ENCODE measurements around the gene SAC3D1. TPM values are rescaled to one million over a fixed set of nuclear protein-coding genes. Genes with fewer than 3 reads are reported as not detected.

The SAC3D1 gene
- total and polyA plus RNA-seq, 9 of the 15 experiments (the other 6 are each of a cell fraction or from before 2014, with no cell fraction given), result 0.20 to 35.2 (median 5.8) TPM

DNA sequence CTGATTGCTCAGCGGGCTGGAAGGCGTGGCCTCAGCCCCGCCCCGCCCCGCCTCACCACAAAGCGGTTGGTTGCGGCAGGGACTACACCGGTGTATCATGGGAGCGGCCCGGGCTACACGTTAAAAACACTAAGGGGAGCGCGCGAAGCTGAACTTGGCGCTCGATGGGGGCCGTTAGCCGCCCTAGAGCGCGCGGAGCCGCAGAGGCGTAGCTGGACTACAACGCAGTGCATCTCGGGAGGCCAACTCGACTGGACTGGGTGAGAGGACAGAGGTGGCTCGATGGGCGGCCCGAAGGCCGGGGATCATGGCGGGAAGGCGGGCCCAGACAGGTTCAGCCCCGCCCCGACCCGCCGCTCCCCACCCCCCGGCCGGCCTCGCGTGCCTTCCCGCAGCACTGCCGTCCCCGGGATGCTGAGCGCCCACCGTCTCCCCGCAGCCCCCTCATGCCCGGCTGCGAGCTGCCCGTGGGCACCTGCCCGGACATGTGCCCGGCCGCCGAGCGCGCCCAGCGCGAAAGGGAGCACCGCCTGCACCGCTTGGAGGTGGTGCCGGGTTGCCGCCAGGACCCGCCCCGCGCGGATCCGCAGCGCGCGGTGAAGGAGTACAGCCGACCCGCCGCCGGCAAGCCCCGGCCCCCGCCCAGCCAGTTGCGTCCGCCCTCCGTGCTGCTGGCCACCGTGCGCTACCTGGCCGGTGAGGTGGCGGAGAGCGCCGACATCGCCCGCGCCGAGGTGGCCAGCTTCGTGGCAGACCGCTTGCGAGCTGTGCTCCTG, at the start of gene SAC3D1 (continued):
- TF ChIP-seq, protein P1, sequence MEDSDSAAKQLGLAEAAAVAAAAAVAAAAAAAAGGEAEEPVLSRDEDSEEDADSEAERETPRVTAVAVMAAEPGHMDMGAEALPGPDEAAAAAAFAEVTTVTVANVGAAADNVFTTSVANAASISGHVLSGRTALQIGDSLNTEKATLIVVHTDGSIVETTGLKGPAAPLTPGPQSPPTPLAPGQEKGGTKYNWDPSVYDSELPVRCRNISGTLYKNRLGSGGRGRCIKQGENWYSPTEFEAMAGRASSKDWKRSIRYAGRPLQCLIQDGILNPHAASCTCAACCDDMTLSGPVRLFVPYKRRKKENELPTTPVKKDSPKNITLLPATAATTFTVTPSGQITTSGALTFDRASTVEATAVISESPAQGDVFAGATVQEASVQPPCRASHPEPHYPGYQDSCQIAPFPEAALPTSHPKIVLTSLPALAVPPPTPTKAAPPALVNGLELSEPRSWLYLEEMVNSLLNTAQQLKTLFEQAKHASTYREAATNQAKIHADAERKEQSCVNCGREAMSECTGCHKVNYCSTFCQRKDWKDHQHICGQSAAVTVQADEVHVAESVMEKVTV (CRISPR knock-in tag; IDR thresholded peaks at IDR 0.05), result no peak
- TF ChIP-seq CREB1 (IDR thresholded peaks at IDR 0.05), result no peak; the same call in 1 of the 2 replicates
- peak; percentile 35 for TF ChIP-seq CREB1 (CRISPR knock-in tag; IDR thresholded peaks at IDR 0.05)
- peak; percentile 71 for TF ChIP-seq HNRNPLL (IDR thresholded peaks at IDR 0.05; ENCODE audit: low read depth, low read length, poor library complexity, severe bottlenecking)
- TF ChIP-seq SRSF9 (IDR thresholded peaks at IDR 0.05; ENCODE audit: borderline replicate concordance, low read depth, low read length), result no peak
- TF ChIP-seq, protein P2, sequence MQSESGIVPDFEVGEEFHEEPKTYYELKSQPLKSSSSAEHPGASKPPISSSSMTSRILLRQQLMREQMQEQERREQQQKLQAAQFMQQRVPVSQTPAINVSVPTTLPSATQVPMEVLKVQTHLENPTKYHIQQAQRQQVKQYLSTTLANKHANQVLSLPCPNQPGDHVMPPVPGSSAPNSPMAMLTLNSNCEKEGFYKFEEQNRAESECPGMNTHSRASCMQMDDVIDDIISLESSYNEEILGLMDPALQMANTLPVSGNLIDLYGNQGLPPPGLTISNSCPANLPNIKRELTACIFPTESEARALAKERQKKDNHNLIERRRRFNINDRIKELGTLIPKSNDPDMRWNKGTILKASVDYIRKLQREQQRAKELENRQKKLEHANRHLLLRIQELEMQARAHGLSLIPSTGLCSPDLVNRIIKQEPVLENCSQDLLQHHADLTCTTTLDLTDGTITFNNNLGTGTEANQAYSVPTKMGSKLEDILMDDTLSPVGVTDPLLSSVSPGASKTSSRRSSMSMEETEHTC (IDR thresholded peaks at IDR 0.05), result no peak
- TF ChIP-seq BRCA1 (IDR thresholded peaks at IDR 0.05), result no peak
- TF ChIP-seq BRCA1 (CRISPR knock-in tag; IDR thresholded peaks at IDR 0.05), result peak; percentile 32; the same call in 1 of the 2 replicates
- TF ChIP-seq LCOR (CRISPR knock-in tag; IDR thresholded peaks at IDR 0.05), result peak; percentile 90; the same call in 1 of the 2 replicates
- TF ChIP-seq, protein P3, sequence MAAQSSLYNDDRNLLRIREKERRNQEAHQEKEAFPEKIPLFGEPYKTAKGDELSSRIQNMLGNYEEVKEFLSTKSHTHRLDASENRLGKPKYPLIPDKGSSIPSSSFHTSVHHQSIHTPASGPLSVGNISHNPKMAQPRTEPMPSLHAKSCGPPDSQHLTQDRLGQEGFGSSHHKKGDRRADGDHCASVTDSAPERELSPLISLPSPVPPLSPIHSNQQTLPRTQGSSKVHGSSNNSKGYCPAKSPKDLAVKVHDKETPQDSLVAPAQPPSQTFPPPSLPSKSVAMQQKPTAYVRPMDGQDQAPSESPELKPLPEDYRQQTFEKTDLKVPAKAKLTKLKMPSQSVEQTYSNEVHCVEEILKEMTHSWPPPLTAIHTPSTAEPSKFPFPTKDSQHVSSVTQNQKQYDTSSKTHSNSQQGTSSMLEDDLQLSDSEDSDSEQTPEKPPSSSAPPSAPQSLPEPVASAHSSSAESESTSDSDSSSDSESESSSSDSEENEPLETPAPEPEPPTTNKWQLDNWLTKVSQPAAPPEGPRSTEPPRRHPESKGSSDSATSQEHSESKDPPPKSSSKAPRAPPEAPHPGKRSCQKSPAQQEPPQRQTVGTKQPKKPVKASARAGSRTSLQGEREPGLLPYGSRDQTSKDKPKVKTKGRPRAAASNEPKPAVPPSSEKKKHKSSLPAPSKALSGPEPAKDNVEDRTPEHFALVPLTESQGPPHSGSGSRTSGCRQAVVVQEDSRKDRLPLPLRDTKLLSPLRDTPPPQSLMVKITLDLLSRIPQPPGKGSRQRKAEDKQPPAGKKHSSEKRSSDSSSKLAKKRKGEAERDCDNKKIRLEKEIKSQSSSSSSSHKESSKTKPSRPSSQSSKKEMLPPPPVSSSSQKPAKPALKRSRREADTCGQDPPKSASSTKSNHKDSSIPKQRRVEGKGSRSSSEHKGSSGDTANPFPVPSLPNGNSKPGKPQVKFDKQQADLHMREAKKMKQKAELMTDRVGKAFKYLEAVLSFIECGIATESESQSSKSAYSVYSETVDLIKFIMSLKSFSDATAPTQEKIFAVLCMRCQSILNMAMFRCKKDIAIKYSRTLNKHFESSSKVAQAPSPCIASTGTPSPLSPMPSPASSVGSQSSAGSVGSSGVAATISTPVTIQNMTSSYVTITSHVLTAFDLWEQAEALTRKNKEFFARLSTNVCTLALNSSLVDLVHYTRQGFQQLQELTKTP (IDR thresholded peaks at IDR 0.05; ENCODE audit: low read depth in 1 of 2, partially characterized antibody in 2 of 2), result no peak
- TF ChIP-seq SMARCA5 (IDR thresholded peaks at IDR 0.05), result no peak
- TF ChIP-seq, protein P4, sequence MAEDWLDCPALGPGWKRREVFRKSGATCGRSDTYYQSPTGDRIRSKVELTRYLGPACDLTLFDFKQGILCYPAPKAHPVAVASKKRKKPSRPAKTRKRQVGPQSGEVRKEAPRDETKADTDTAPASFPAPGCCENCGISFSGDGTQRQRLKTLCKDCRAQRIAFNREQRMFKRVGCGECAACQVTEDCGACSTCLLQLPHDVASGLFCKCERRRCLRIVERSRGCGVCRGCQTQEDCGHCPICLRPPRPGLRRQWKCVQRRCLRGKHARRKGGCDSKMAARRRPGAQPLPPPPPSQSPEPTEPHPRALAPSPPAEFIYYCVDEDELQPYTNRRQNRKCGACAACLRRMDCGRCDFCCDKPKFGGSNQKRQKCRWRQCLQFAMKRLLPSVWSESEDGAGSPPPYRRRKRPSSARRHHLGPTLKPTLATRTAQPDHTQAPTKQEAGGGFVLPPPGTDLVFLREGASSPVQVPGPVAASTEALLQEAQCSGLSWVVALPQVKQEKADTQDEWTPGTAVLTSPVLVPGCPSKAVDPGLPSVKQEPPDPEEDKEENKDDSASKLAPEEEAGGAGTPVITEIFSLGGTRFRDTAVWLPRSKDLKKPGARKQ (CRISPR knock-in tag; IDR thresholded peaks at IDR 0.05), result no peak
- TF ChIP-seq ZBTB11 (CRISPR knock-in tag; IDR thresholded peaks at IDR 0.05), result peak in 1 of 3 experiments; percentile 62; a peak in 2 of 6 replicates
